Mucosa of descending colon (tissue), 3 donors: ENCODE results near the gene SLC43A1. TPM values are rescaled to one million over a fixed set of nuclear protein-coding genes. Genes with fewer than 3 reads are reported as not detected.

Experiments used
- ATAC-seq: fragments of 200-7000 bp; cut with Tn5 transposase; one replicate; pipeline ENCODE4 v1.9.1; 2020; ENCODE audit warnings: mild to moderate bottlenecking, moderate library complexity
- DNase-seq, 3 donors: peaks; one replicate each; pipeline ENCODE4 v3.0.0-alpha.2; 2020
- H3K36me3 ChIP-seq: fragments of 200-600 bp; one replicate; pipeline ENCODE4 v1.8.0; 2021; ENCODE audit warnings: low read depth, mild to moderate bottlenecking
- H3K4me1 ChIP-seq: fragments of 200-600 bp; one replicate; pipeline ENCODE4 v1.8.0; 2021; ENCODE audit warnings: low read depth, mild to moderate bottlenecking
- H3K4me3 ChIP-seq: fragments of 200-600 bp; one replicate; pipeline ENCODE4 v1.8.0; 2021; ENCODE audit warnings: mild to moderate bottlenecking
- H3K9me3 ChIP-seq: fragments of 200-600 bp; one replicate; pipeline ENCODE4 v1.8.0; 2021; ENCODE audit warnings: mild to moderate bottlenecking
- intact Hi-C, 2 donors: fragments of 100-400 bp; cut with DNase I in 1 of 2; cut with micrococcal nuclease in 1 of 2; formaldehyde crosslinking; loops; one replicate each; pipeline versions ENCODE4 v1.11.0 to v1.11.1; 2022; cut with DNase I, micrococcal nuclease
- total RNA-seq, 3 donors: library from RNA; stranded (reverse); fragmentation: NEBNext Ultra II Directional in 2 of 3; extraction: Animal tissue kit (Norgen Biotek cat#: 25700) in 2 of 3; gene quantifications; one replicate each; pipeline versions ENCODE4 v1.2.1 to v1.2.4, GENCODE V29; 2021 to 2023
- TF ChIP-seq, protein P1 (sequence below): fragments of 200-600 bp; IDR thresholded peaks from one replicate; pipeline ENCODE4 v1.8.0; 2022; ENCODE audit warnings: antibody characterized with exemption, mild to moderate bottlenecking
- donor health status: DM: no; HTN: no; CAD: no; lungs with moderate emphysema.
- donor health status: DM: no; HTN: no; CAD: no.
- donor health status: DM: no; HTN: yes; CAD: no.

Gene SLC43A1
- total RNA-seq, 3 donors from 2014 or later, result 8.3 to 22.6 (median 9.9) TPM

DNA sequence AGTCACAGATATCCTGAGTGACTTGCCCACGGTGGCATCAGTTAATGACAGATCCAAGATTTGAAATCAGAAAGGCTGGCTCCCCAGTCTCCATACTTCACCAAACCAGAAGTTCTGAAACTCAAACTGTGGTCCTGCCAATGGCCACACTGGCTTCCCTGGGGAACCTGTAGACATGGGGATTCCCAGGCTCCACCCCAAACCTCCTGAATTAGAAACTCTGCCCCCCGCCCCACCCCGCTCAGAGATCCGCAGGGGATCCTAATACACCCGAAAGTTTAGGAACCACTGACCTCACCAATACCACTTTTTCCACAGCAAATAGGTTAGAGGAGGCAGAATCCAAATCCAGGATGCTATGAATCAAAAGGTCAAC lies 39.8 kb downstream of the SLC43A1 start:
- H3K9me3 ChIP-seq, result no peaks in the 10 kb centered on the region
- DNase-seq (no peak), ATAC-seq (no peak)
- intact Hi-C loops, result no loop called here
- TF ChIP-seq, protein P1, sequence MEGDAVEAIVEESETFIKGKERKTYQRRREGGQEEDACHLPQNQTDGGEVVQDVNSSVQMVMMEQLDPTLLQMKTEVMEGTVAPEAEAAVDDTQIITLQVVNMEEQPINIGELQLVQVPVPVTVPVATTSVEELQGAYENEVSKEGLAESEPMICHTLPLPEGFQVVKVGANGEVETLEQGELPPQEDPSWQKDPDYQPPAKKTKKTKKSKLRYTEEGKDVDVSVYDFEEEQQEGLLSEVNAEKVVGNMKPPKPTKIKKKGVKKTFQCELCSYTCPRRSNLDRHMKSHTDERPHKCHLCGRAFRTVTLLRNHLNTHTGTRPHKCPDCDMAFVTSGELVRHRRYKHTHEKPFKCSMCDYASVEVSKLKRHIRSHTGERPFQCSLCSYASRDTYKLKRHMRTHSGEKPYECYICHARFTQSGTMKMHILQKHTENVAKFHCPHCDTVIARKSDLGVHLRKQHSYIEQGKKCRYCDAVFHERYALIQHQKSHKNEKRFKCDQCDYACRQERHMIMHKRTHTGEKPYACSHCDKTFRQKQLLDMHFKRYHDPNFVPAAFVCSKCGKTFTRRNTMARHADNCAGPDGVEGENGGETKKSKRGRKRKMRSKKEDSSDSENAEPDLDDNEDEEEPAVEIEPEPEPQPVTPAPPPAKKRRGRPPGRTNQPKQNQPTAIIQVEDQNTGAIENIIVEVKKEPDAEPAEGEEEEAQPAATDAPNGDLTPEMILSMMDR, result no peak
- H3K4me3 ChIP-seq, result no peak overlapping the region
- H3K36me3 ChIP-seq, result no peaks in the 10 kb centered on the region
- peaks cover 23% of the 10 kb centered on the region for H3K4me1 ChIP-seq

DNA sequence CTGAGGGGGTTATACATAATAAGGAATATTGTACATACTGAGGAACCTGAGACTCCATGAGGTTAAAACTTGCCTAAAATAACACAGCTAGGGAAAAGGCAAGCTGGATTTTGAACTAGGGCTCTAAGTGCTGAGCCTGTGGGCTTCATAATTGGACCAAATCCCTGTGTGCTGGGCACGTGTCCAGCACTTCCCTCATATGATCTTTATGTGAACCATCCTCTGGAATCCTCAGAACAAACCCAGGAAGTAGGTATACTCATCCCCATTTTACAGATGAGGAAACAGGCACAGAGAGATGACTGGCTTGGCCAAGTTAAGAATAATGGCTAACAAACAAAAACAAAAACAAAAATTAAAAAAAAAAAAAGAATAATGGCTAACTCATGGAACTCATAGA lies 40.3 kb downstream of the SLC43A1 start:
- no peak for ATAC-seq
- DNase-seq, result no peak
- TF ChIP-seq, protein P1, result no peak
- Histone ChIP-seq H3K9me3 (no peaks in the 10 kb centered on the region), H3K4me3 (no peak overlapping the region), H3K36me3 (no peaks in the 10 kb centered on the region), H3K4me1 (peaks cover 23% of the 10 kb centered on the region)
- intact Hi-C loops, result no loop called here

DNA sequence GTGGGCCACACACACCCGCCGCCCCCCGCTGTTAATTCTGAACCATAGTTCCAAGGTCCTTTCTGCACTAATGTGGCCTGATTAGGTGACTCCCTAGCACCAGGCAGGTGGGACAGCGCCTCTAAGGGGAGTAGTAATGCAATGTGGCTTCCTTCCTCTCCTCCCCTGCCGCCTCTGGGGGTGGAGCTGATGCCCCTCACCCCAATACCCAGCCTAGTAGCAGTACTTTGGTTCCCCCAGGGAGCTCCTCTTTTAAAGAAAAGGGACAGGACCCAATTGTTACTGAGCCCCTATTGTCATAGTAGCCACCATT lies 40.7 kb downstream of the SLC43A1 start:
- no peak for ATAC-seq
- Histone ChIP-seq H3K4me1 (peaks cover 23% of the 10 kb centered on the region), H3K4me3 (no peak overlapping the region), H3K36me3 (no peaks in the 10 kb centered on the region), H3K9me3 (no peaks in the 10 kb centered on the region)
- TF ChIP-seq, protein P1, result no peak
- intact Hi-C loops, result no loop called here
- peak in 1 of 3 donors; percentile 21 for DNase-seq

DNA sequence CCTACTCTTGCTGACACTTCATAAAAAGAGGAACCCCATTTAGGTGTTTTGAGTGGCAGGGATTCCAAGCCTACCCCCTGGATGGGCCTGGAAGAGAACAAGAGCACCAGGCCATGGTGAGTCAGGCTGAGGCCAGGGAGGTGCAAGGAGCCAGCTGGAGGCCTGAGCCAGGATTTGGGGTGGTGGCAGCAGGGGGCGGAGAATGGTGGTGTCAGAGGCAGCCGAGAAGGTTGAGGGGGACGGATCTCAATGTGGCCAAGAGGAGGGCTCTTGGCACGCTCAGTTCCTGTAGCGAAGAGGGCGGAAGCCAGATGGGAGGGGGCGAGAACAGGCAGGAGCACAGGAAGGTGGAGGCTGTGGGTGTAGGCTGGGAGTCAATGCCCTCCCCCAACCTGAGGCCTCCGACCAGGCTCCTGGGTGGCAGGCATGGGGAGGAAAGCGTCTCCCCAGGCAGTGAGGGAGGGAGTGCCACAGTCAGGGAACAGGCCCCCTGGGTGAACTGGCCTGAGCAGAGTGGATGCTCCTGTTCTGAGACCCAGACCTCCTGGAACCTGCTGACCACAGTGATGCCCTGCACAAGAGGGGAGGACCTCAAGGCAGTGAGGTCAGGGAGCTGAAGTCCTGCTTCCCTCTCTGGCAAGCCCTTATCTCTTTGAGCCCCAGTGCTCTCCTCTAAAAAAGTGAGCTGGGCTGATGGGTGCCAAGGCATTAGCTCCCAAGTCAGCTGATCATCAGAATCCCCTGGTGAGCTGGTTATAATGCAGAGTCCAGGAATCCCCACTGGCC lies 41.3 kb downstream of the SLC43A1 start:
- no peak overlapping the region for H3K4me3 ChIP-seq
- H3K9me3 ChIP-seq, result no peaks in the 10 kb centered on the region

DNA sequence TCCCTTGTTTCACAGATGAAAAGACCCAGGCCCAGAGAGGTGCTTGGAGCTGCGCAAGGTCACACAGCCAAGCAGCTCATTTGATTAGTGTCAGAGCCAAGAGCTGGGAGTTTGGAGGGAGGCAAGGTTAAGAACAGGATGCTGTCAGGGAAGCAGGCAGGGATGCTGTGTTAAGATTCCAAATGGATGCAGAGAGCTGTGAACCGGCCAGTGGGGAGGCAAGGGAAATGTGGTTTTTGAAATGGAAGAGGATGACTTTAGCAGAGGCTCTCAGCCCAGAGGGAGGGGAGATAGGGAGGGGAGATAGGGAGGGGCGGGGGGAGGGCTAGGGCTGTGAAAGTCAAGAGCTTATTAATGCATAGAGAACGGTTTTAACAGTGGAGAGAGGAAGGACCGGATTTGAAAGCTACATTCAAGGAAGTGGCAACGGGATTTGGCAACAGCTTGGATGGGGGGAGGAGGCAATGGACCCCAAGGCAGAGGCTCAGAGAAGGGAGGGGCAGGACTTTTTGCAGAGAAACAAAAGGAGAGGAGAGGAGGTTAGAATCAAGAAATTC lies 42.1 kb downstream of the SLC43A1 start:
- no peaks in the 10 kb centered on the region for H3K36me3 ChIP-seq
- TF ChIP-seq, protein P1, result no peak

More for the DNA sequence above, 41.3 kb downstream of the SLC43A1 start:
- TF ChIP-seq, protein P1, result no peak
- intact Hi-C loops, result no loop called here
- no peak for ATAC-seq
- Histone ChIP-seq H3K36me3 (no peaks in the 10 kb centered on the region), H3K4me1 (peaks cover 23% of the 10 kb centered on the region)
- peak in 1 of 3 donors; percentile 50 for DNase-seq

More for the DNA sequence above, 42.1 kb downstream of the SLC43A1 start:
- DNase-seq (peak in 1 of 3 donors; percentile 3), ATAC-seq (no peak)
- H3K4me1 ChIP-seq, result peaks cover 23% of the 10 kb centered on the region
- no peak overlapping the region for H3K4me3 ChIP-seq
- no peaks in the 10 kb centered on the region for H3K9me3 ChIP-seq
- intact Hi-C loops, result no loop called here
